ENCODE measurements around the gene ZNF692. TPM values are rescaled to one million over a fixed set of nuclear protein-coding genes. Genes with fewer than 3 reads are reported as not detected.
"Not testable (repeated sequence)": the region's sequence is repeated elsewhere in the genome, so short reads cannot be mapped to it uniquely, and the experiment has no call there.

The ZNF692 gene
- total RNA-seq, 1 donor from 2014 or later = 100 TPM

DNA sequence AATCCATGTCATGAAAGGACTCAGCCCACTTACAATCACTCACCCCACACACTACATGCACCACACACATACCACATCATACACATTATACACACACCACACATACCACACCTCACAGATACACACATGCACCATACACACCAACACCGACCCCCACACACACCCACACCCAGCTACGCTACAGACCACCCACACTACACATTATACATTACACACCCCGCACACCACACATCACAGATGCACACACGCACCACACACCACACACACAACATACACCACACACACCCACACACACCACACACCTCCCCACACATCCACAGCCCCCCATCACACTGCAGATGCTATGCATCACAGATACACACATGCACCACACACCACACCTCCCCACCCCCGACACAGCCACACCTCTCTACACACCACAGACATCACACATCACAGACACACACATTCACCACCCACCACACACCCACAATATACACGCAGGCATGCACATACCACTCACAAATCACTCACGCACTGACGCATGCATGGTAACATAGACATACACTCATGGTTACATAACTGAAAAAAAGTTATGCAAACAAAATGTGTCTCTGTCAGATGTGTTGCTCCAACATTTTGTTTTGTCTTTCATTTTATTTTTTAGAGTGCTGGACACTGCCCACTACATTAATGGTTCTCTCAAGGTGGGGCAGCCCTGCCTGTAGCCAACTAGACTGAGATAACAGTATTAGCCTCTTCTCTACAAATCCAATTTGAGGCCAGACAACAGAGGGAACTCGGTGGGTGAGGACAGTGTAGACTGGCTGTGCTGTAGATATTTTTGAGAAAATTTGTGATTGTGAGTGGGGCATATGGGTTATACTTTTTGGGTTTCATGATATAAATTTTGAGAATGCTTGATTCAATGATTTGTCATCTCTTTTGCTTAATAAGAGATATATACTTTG lies 31.9 kb upstream of the ZNF692 start:
- peaks cover 46% of the 10 kb centered on the region for H3K27me3 Mint-ChIP-seq
- no peak overlapping the region for H3K4me3 Mint-ChIP-seq
- no peaks in the 10 kb centered on the region for H3K4me1 Mint-ChIP-seq
- H3K27ac Mint-ChIP-seq = no peak overlapping the region
- intact Hi-C loops (cut with micrococcal nuclease) = no loop called here
- H3K36me3 Mint-ChIP-seq (ENCODE audit: low read depth) = no peaks in the 10 kb centered on the region
- DNase-seq = no peak
- H3K9me3 Mint-ChIP-seq = no peaks in the 10 kb centered on the region

DNA sequence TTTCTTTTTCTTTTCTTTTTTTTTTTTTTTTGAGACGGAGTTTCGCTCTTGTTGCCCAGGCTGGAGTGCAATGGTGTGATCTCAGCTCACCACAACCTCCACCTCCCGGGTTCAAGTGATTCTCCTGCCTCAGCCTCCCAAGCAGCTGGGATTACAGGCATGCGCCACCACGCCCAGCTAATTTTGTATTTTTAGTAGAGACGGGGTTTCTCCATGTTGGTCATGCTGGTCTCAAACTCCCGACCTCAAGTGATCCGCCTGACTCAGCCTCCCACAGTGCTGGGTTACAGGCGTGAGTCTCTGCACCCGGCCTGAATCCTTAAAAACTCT lies 31.0 kb upstream of the ZNF692 start:
- DNase-seq; H3K4me3 Mint-ChIP-seq; H3K27ac Mint-ChIP-seq; H3K4me1 Mint-ChIP-seq; H3K36me3 Mint-ChIP-seq (ENCODE audit: low read depth); intact Hi-C loops (cut with micrococcal nuclease); H3K9me3 Mint-ChIP-seq: not testable (repeated sequence)
- H3K27me3 Mint-ChIP-seq = peaks cover 46% of the 10 kb centered on the region

DNA sequence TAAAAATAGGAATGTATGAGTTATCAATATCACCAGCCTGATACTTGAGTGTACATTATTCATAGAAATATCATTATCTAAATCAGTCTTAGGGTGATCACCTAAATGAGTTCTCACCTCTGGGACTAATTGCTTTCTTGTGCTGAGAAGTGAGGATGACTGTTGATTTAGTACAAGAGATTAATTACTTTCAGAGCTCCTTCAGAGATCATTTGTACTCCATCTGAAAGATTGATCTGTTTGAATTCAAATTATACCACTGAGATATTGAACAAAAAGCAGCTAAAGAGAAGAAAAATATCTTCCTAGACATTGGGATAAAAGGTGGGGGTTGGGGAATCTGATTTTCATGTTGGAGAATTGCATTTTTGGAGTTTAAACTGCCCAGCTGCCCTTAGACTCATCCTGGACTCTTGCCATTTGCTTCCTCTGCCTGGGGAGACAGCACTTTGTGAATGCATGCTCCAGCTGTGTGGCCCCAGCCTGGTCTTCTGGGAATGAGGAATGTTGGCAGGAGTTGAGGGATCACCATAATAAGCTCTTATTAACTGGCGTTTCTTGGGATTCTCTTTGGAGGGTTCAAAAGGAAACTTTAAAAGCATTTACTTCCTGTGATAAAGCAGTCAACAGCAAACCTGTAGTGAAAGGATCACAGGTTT lies 27.5 kb upstream of the ZNF692 start:
- intact Hi-C loops (cut with micrococcal nuclease) = no loop called here
- Mint-ChIP-seq H3K9me3 (no peaks in the 10 kb centered on the region), H3K27me3 (peaks cover 29% of the 10 kb centered on the region), H3K27ac (no peak overlapping the region), H3K4me3 (no peak overlapping the region), H3K36me3 (ENCODE audit: low read depth) (no peaks in the 10 kb centered on the region), H3K4me1 (no peaks in the 10 kb centered on the region)
- no peak for DNase-seq

DNA sequence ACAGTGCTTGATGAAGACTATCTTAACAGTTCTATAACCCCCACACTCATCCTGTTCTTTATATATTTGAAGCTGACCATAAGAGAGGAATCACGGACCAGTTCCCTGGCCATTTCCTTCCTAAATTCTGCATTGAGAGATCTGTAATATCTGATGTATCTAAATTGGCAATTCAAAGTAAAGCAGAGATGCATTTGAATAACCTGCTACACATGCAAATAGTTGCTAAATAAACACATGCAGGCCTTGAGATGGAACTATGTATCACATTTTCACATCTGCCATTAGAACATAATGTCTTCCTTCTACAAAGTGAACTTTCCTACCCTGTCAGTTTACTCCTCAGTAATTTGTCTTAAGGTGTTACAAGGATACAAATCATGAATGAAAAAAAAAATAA lies 26.8 kb upstream of the ZNF692 start:
- H3K4me1 Mint-ChIP-seq = no peaks in the 10 kb centered on the region
- H3K27ac Mint-ChIP-seq = no peak overlapping the region
- no peak for DNase-seq
- H3K36me3 Mint-ChIP-seq (ENCODE audit: low read depth) = no peaks in the 10 kb centered on the region
- no peaks in the 10 kb centered on the region for H3K9me3 Mint-ChIP-seq
- peaks cover 28% of the 10 kb centered on the region for H3K27me3 Mint-ChIP-seq
- H3K4me3 Mint-ChIP-seq = no peak overlapping the region
- intact Hi-C loops (cut with micrococcal nuclease) = no loop called here

DNA sequence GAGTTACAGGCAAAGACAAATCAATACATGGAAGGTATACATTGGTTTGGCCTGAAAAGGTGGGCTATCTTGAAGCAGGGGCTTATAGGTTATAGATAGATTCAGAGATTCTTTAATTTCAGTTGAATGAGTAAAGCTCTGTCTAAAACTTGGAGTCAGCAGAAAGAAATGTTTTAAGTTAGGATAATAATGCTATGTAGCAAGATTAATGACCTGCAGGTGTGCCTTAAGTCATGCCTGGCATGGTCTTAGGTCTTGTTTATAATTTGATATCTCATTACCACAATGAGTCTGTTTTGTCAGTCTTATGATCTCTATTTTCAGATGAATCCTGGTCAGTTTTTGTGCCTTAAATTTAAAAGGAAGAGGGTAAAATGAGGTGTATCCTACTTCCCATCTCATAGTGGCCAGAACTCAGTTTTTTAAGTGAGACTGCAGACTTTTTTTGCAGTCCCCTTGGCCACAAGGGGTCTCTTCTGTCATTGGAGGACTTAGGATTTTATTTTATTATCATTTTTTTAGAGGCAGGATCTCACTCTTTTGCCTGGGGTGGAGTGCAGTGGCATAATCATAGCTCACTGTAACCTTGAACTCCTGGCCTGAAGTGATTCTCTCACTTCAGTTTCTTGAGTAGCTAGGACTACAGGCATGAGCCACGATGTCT lies 25.9 kb upstream of the ZNF692 start:
- intact Hi-C loops (cut with micrococcal nuclease) = no loop called here
- Mint-ChIP-seq H3K27me3 (peaks cover 29% of the 10 kb centered on the region), H3K4me3 (no peak overlapping the region), H3K36me3 (ENCODE audit: low read depth) (no peaks in the 10 kb centered on the region), H3K9me3 (no peaks in the 10 kb centered on the region), H3K4me1 (no peaks in the 10 kb centered on the region), H3K27ac (no peak overlapping the region)
- no peak for DNase-seq

DNA sequence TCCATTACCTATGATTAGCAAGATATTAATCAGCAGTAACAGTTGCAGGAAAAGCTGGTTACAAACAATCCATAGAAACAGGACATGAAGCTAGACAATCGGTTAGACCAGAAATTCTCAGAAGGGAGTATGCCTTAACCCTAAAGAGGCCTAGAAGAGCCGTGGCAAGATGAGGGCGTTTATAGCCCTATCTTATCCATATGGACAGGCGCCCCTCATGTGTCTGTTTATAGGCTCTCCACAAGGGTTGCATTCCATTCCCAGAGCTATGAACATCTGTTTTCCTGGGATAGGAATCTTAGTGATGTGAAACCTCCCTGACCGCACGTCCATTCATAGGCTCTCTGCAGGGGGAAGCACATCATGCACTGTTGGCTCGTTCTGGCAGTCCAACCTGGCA lies 23.5 kb upstream of the ZNF692 start:
- intact Hi-C loops (cut with micrococcal nuclease) = not testable (repeated sequence)

DNA sequence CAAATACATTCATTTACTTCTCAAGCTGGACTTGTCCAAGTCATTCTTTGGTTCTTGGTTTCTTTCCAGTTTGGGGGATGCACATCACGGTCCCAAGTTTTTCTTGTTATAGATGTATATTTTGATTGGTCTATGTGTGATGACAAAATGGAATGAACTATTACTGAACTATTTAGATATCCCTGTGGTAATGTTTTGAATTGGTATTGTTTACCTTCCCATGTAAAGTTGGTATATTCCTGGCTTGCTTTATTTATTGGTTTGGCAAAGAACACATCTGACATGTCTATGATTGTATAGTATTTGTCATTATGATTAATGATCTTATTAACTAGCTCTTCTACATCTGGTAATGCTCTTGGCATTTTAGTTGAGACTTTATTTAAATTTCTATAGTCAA lies 22.4 kb upstream of the ZNF692 start:
- Mint-ChIP-seq H3K9me3 (no peaks in the 10 kb centered on the region), H3K36me3 (ENCODE audit: low read depth) (no peaks in the 10 kb centered on the region), H3K4me1 (no peaks in the 10 kb centered on the region), H3K27me3 (peaks cover 31% of the 10 kb centered on the region), H3K27ac (no peak overlapping the region), H3K4me3 (no peak overlapping the region)
- no peak for DNase-seq
- intact Hi-C loops (cut with micrococcal nuclease) = no loop called here

More for the DNA sequence above, 23.5 kb upstream of the ZNF692 start:
- peaks cover 34% of the 10 kb centered on the region for H3K27me3 Mint-ChIP-seq
- DNase-seq; H3K27ac Mint-ChIP-seq; H3K4me3 Mint-ChIP-seq; H3K9me3 Mint-ChIP-seq; H3K36me3 Mint-ChIP-seq (ENCODE audit: low read depth); H3K4me1 Mint-ChIP-seq: not testable (repeated sequence)

DNA sequence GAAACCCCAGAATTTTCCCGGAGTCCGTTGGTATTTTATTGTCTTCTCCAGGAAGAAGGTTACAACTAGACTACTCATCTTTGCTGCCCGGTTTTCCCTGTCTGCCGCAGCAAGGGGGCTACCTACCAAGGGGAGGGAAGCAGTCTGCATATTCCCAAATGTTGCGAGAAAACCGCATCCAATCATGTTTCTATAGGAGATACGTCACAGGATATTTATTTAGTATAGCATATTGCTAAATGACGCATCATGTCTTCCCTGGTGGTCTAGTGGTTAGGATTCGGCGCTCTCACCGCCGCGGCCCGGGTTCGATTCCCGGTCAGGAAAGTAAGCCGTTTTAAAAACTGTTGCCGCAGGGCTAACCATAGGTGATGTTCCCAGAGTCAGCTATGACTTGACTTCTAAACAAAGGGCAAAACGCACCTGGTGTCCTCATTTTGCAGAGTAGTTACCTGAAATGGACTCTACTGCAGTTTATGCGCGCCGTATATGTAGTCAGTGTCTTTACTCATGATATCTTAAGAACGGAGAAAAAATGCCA lies 15.2 kb upstream of the ZNF692 start:
- peaks cover 6% of the 10 kb centered on the region for H3K9me3 Mint-ChIP-seq
- H3K4me3 Mint-ChIP-seq = peak overlapping the region; percentile 96
- peaks cover 3% of the 10 kb centered on the region for H3K36me3 Mint-ChIP-seq (ENCODE audit: low read depth)
- intact Hi-C loops (cut with micrococcal nuclease) = loop anchor here (1.0 kb wide), 5 partner anchors 11 to 48 kb away; partner anchors contain the start of genes PGBD2, ZNF672 and ZNF692
- H3K27ac Mint-ChIP-seq = peak overlapping the region; percentile 95
- DNase-seq = peak; percentile 95
- peaks cover 16% of the 10 kb centered on the region for H3K27me3 Mint-ChIP-seq
- peaks cover 19% of the 10 kb centered on the region for H3K4me1 Mint-ChIP-seq

DNA sequence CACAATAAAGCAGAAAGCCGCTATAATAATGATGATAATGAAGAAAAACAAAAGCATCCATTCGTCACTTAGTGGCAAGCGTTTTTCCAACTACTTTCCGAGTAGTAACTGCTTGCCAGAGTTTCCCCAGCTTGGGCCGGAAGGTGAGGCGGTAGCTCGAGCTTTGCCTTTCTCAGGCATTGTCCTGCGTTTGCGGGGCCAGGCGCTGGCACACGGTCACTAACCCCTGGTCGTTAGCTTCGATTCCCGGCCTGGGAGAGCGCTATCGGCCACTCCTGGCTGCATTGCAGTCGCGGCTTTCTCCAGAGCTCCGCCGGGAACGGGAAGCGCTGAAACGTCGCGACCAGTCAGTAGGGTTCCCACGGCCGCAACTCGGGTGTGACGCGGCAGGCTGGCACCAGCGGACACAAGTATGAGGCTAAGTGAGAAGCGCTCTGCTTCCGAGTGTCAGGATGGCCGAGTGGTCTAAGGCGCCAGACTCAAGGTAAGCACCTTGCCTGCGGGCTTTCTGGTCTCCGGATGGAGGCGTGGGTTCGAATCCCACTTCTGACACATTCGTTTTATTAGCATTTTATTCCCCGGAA lies 14.6 kb upstream of the ZNF692 start:
- intact Hi-C loops (cut with micrococcal nuclease) = loop anchor here (1.0 kb wide), 5 partner anchors 10 to 47 kb away; partner anchors contain the start of genes PGBD2, ZNF672 and ZNF692
- H3K4me3 Mint-ChIP-seq = peak overlapping the region; percentile 96
- DNase-seq = peak; percentile 97
- peaks cover 3% of the 10 kb centered on the region for H3K36me3 Mint-ChIP-seq (ENCODE audit: low read depth)
- peak overlapping the region; percentile 95 for H3K27ac Mint-ChIP-seq
- peaks cover 14% of the 10 kb centered on the region for H3K27me3 Mint-ChIP-seq
- H3K9me3 Mint-ChIP-seq = peaks cover 6% of the 10 kb centered on the region
- H3K4me1 Mint-ChIP-seq = peaks cover 19% of the 10 kb centered on the region

DNA sequence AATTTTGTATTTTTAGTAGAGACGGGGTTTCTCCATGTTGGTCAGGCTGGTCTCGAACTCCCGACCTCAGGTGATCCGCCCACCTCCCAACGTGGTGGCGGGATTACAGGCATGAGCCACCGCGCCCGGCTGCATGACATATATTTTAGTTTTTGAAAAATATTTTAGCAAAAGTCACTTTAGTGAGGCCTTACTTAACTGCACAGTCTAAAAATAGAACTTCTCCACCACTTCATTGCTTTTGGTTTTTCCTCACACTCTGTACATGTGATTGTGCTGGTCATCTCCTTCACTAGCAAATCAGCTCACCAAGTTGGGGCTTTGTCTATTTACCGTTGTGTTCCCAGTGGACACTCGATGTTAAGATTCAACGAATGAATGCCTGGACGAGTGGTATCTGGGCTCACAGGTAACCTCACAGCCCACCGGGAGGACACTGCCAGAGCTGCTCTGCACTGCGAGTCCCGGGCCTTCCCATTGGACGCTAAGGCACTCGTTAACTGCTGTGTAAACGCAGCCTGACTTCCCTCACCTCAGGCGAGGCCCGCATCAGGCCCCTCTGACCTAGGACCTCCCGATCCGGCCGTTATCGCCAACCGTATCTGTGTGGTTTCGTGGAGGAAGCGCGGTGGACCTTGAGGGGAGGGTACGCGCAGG lies 14.0 kb upstream of the ZNF692 start:
- DNase-seq = peak; percentile 84
- intact Hi-C loops (cut with micrococcal nuclease) = loop anchor here (1.0 kb wide), 5 partner anchors 10 to 47 kb away; partner anchors contain the start of genes PGBD2, ZNF672 and ZNF692
- H3K36me3 Mint-ChIP-seq (ENCODE audit: low read depth) = peaks cover 3% of the 10 kb centered on the region
- H3K27ac Mint-ChIP-seq = peak overlapping the region; percentile 95
- H3K4me1 Mint-ChIP-seq = peaks cover 19% of the 10 kb centered on the region
- peaks cover 6% of the 10 kb centered on the region for H3K9me3 Mint-ChIP-seq
- peak overlapping the region; percentile 96 for H3K4me3 Mint-ChIP-seq
- H3K27me3 Mint-ChIP-seq = peaks cover 14% of the 10 kb centered on the region

DNA sequence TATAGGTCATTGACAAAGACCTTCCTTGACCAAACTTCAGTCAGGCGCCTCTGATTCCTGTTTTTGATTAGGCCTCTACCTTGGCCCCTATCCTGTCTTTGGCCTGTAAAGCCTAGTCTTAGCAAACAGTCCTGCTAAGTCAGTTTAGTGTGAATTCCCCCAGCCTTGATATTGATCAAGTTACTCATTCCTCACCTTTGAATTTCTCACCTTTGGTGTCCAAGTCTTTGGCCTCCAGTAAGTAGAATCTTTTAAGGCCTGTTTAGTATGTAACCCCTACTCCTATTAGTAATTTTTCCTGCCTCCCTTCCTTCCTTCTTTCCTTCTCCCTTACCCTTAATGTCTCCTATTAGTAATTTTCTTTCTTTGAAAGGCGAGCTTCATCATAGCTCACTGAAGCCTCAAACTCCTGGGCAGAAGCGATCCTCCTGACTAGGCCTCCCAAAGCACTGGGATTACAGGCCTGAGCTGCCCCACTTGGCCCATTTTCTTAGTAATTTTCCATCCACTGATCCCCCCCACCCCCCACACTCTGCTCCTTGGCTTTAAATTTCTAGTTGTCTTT lies 13.0 kb upstream of the ZNF692 start:
- Mint-ChIP-seq H3K27ac (peak overlapping the region; percentile 47), H3K27me3 (peaks cover 8% of the 10 kb centered on the region), H3K9me3 (peaks cover 6% of the 10 kb centered on the region), H3K4me3 (peak overlapping the region; percentile 69), H3K4me1 (peaks cover 19% of the 10 kb centered on the region), H3K36me3 (ENCODE audit: low read depth) (peaks cover 3% of the 10 kb centered on the region)
- DNase-seq = no peak
- intact Hi-C loops (cut with micrococcal nuclease) = no loop called here

DNA sequence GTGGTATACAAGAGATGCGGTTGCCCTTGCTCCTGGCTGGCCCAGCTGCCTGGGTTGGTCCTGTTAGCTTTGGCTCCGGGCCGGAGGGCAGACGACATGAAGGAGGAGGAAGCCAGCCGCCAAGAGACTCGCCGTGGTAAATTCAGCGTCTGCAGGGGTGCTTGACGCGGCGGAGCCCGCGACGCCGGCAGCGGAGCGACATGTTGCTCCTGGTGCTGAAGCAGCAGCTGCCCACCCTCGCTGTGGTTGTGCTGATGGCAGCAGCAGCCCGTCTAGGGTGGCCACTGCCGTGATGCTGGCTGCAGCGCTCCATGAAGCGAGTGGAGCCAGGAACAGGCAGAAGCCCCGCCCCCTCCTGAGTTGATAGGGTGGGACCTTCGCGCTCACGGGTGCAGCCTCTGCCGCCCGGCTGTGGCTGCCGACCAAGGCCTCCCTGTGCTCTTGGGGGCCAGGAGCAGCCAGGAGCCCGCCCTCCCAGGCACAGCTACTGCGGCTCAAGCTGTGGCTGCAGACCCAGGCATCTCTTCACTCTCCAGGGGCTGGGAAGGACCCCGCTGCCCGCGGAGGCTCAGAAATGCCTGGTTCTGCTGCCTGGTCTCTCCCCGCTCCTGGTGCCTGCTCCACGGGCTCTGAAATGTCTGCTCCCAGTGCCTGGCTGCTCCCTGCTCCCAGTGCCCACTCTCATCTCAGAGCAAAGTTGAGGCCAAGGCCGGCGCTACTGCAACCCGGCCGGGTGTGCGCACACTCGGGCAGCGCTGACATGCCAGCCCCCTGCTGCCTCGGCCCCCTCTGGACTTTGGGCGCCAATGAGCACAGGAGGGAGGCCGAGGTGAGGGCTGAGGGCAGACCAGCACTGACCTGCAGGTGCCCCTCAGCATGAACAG lies 4.4 kb upstream of the ZNF692 start:
- DNase-seq = peak; percentile 94
- no peaks in the 10 kb centered on the region for H3K9me3 Mint-ChIP-seq
- H3K27me3 Mint-ChIP-seq = peaks cover 4% of the 10 kb centered on the region
- intact Hi-C loops (cut with micrococcal nuclease) = loop anchor here (1.0 kb wide), 2 partner anchors 10 to 43 kb away; partner anchors contain the start of gene PGBD2
- H3K36me3 Mint-ChIP-seq (ENCODE audit: low read depth) = peaks cover 3% of the 10 kb centered on the region
- H3K27ac Mint-ChIP-seq = peak overlapping the region; percentile 73
- peak overlapping the region; percentile 91 for H3K4me3 Mint-ChIP-seq
- H3K4me1 Mint-ChIP-seq = peaks cover 23% of the 10 kb centered on the region

Data from activated CD4-positive, alpha-beta T cell treated with anti-CD3 and anti-CD28 coated beads, Interleukin-2, amount 10 ng/mL, durations not matched to agents 24 days and 14 days (primary cell).